ENCODE measurements around the gene TEX47. TPM values are rescaled to one million over a fixed set of nuclear protein-coding genes. Genes with fewer than 3 reads are reported as not detected.

Gene TEX47
- total RNA-seq, 1 donor from 2014 or later, result not detected

DNA sequence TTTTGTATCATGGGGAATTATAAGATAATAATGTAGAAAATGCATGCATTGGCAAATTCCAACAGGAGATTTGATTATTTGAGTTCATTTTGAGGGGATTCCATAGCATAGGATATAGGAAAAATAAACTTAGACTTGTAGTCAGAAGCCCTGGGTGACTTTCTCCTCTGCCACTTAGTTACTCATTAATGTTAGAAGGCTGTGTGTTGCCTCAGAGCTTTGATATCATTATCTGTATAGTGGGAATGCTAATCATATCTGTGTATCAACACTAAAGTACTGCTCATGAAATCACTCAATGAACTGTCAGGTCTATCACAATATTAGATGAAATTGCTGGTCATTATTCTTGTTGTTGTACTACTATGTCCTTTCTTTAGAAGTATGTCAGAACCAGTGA is 23.0 kb upstream of the TEX47 start:
- Mint-ChIP-seq H3K9me3 (no peaks in the 10 kb centered on the region), H3K27me3 (ENCODE audit: low read depth) (peaks cover 6% of the 10 kb centered on the region), H3K36me3 (no peaks in the 10 kb centered on the region), H3K27ac (no peak overlapping the region), H3K4me3 (no peak overlapping the region), H3K4me1 (no peaks in the 10 kb centered on the region)
- DNase-seq (ENCODE audit: low spot score in 2 of 2, unreplicated experiment in 2 of 2), result no peak
- TF ChIP-seq, protein P1, sequence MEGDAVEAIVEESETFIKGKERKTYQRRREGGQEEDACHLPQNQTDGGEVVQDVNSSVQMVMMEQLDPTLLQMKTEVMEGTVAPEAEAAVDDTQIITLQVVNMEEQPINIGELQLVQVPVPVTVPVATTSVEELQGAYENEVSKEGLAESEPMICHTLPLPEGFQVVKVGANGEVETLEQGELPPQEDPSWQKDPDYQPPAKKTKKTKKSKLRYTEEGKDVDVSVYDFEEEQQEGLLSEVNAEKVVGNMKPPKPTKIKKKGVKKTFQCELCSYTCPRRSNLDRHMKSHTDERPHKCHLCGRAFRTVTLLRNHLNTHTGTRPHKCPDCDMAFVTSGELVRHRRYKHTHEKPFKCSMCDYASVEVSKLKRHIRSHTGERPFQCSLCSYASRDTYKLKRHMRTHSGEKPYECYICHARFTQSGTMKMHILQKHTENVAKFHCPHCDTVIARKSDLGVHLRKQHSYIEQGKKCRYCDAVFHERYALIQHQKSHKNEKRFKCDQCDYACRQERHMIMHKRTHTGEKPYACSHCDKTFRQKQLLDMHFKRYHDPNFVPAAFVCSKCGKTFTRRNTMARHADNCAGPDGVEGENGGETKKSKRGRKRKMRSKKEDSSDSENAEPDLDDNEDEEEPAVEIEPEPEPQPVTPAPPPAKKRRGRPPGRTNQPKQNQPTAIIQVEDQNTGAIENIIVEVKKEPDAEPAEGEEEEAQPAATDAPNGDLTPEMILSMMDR (IDR thresholded peaks at IDR 0.05; ENCODE audit: unreplicated experiment), result no peak

DNA sequence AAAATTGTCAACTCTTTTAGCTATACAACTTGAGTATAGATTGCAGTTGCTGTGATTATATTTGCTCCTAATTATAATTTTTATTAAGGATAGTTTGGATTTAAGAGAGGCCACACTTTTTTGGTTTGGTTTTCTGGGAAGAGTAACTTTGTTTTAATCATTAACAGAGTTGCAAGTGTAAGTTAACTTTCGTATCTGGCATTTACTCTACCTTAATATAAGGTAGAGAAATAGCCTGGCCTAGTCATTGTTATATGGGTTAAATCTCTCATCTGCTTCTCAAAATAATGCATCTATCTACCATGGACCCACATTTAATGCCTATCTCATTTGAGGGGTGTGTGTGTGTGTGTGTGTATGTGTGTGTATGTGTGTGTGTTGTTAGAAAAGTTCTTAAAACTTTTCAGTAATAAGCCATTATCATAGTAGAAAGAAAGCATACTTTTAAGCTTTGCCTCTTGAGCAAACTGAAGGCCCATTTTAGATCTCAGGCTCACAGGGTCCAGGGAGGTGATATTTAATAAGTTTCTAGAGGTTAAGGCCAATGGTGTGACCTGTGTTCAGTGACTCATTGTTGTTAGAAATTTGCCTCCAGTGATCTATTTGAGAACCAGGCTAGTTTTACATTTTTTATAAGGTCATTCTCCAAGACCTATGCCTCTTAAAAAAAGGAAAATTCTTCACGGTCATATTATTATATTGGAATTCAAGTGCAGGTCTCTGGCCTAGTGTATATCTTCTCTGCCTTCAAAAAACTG is 10.9 kb upstream of the TEX47 start:
- H3K27me3 Mint-ChIP-seq (ENCODE audit: low read depth), result no peaks in the 10 kb centered on the region
- TF ChIP-seq, protein P1 (IDR thresholded peaks at IDR 0.05; ENCODE audit: unreplicated experiment), result no peak
- no peak overlapping the region for H3K27ac Mint-ChIP-seq
- H3K4me1 Mint-ChIP-seq, result no peaks in the 10 kb centered on the region
- H3K4me3 Mint-ChIP-seq, result no peak overlapping the region
- H3K9me3 Mint-ChIP-seq, result no peaks in the 10 kb centered on the region
- DNase-seq (ENCODE audit: low spot score in 2 of 2, unreplicated experiment in 2 of 2), result no peak
- no peaks in the 10 kb centered on the region for H3K36me3 Mint-ChIP-seq

DNA sequence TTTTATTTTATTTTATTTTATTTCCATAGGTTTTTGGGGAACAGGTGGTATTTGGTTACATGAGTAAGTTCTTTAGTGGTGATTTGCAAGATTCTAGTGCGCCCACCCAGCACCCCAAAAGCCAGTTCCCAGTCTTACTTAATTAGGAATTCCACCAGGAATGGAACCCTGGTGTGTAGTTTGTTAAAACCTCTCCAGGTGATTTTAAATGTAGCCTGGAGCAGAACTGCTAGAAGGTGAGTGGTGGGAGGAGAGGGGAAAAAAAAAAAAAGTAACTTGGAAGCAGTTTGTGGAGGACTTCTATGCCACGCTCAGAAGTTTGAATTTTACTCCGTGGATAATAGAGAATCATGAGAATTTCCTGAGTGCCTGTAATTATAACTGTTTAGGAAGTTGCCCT is 5.5 kb upstream of the TEX47 start:
- Mint-ChIP-seq H3K27me3 (ENCODE audit: low read depth) (peaks cover 6% of the 10 kb centered on the region), H3K27ac (no peak overlapping the region), H3K9me3 (no peaks in the 10 kb centered on the region), H3K4me1 (no peaks in the 10 kb centered on the region), H3K36me3 (no peaks in the 10 kb centered on the region), H3K4me3 (no peak overlapping the region)
- TF ChIP-seq, protein P1 (IDR thresholded peaks at IDR 0.05; ENCODE audit: unreplicated experiment), result no peak
- no peak for DNase-seq (ENCODE audit: low spot score in 2 of 2, unreplicated experiment in 2 of 2)

DNA sequence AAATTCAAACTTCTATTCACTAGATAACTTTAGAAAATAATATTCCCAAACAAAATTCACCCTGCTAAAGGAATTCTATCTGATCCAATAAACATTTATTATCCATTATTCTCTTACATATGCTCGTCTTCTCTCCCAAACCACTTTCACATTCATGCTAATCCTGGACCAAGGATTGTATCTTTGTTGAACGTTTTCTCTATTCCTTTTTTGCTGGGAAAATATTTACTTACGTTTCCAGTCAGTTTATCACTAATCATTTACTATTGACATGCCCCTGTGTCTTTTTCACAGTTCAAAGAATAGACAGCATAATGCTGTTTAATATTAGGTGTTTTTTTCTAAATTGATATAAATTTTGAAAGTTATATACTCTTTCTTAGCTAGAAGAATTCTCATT is 3.2 kb downstream of the TEX47 start:
- Mint-ChIP-seq H3K9me3 (no peaks in the 10 kb centered on the region), H3K4me3 (no peak overlapping the region), H3K27ac (no peak overlapping the region), H3K27me3 (ENCODE audit: low read depth) (peaks cover 14% of the 10 kb centered on the region), H3K36me3 (no peaks in the 10 kb centered on the region), H3K4me1 (no peaks in the 10 kb centered on the region)
- no peak for DNase-seq (ENCODE audit: low spot score in 2 of 2, unreplicated experiment in 2 of 2)
- TF ChIP-seq, protein P1 (IDR thresholded peaks at IDR 0.05; ENCODE audit: unreplicated experiment), result no peak

DNA sequence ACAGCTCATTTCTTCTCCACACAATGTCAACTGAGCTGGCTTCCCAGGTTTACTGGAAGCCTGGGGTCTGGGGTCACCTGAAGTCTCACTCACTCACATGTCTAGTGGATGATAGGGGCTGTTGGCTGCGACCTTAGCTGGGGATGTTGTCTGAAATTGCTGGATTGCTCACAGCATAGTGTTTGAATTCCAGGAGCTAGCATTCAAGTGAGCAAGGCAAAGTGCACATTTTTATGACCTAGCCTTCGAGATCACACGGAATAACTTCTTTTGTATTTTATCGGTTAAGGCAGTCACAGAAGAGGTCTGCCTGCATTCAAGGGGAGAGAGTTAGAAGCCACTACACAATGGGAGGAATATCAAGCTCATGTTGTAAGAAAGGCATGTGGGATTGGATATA is 3.6 kb downstream of the TEX47 start:
- TF ChIP-seq, protein P1 (IDR thresholded peaks at IDR 0.05; ENCODE audit: unreplicated experiment), result no peak
- H3K27ac Mint-ChIP-seq, result no peak overlapping the region
- DNase-seq (ENCODE audit: low spot score in 2 of 2, unreplicated experiment in 2 of 2), result no peak
- H3K36me3 Mint-ChIP-seq, result no peaks in the 10 kb centered on the region
- peaks cover 14% of the 10 kb centered on the region for H3K27me3 Mint-ChIP-seq (ENCODE audit: low read depth)
- no peak overlapping the region for H3K4me3 Mint-ChIP-seq
- H3K4me1 Mint-ChIP-seq, result no peaks in the 10 kb centered on the region
- no peaks in the 10 kb centered on the region for H3K9me3 Mint-ChIP-seq
